Right renal pelvis (tissue), 4 donors: Measurements from ENCODE around the gene EPC1. TPM values are rescaled to one million over a fixed set of nuclear protein-coding genes. Genes with fewer than 3 reads are reported as not detected.
"Not testable (repeated sequence)": the region's sequence is repeated elsewhere in the genome, so short reads cannot be mapped to it uniquely, and the experiment has no call there.

Experiments used
- DNase-seq, 4 donors: peaks; one replicate each; pipeline ENCODE4 v3.0.0-alpha.2; 2013; ENCODE audit warnings: low read depth in 4 of 4, low spot score in 3 of 4, missing footprints in 1 of 4
- polyA plus RNA-seq, 4 donors: library from polyadenylated mRNA; unstranded; fragments of 120-200 nt; gene quantifications; one replicate each; pipeline ENCODE4 v1.2.1, GENCODE V29; 2013; ENCODE audit not compliant: insufficient read length in 4 of 4

Gene EPC1
- polyA plus RNA-seq, 4 donors: 55.9 to 75.3 (median 66.4) TPM

DNA sequence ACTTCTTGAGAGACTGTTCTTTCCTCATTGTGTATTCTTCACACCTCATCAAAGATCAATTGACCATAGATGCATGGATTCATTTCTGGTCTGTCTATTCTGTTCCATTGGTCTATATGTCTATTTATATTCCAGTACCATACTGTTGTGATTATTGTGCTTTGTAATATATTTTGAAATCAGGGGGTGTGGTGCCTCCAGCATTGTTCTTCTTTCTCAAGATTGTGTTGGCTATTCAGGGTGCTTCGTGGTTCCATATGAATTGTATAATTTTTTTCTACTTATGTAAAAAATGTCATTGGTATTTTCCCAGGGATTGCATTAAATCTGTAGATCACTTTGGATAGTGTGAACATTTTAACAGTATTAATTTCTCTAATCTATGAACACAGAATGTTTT lies 106.5 kb downstream of the EPC1 start:
- no peak for DNase-seq

DNA sequence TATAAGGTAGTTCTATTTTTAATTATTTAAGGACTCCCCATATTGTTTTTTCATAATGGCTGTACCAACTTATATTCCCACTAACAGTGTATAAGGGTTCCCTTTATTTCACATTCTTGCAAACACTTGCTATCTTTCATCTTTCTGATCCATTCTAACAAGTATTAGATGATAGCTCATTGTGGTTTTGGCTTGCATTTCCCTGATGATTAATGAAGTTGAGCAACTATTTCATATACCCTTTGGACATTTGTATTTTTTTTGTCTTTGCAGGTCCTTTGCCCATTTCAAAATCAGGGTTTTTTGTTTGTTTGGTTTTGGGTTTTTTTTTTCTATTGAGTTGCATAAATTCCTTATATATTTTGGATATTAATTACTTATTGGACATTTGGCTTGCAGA lies 107.2 kb downstream of the EPC1 start:
- no peak for DNase-seq

DNA sequence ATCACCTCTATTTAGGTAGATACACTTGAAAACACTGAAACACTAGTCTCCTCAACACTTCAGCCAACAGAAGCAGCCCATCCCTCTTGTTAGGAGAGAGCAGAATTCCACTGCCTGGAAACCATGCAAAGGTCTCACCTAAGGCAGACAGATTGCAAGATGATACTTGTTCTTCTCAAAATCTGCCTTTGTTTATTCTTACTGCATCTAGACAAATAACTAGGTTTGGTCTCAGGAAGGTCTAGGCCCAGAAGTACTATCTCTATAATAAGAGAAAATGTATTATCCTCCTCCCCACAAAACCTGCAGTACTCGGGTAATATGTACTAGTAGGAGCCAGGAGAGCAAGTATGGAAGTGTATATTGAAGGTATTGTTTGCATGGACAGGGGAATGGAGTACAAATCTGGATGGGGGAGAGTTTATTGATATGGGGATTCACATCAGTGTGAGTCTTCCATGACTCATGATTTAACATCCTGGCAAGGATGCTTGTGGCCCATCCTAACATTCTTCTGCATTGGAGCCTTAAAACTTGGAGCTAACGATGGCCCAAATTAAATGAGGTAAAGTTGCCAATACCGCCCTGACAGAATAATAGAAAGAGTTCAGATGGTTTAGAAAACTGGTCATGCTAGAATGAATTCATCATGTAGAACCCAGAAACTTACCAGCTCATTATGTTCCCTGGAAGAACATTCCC lies 109.2 kb downstream of the EPC1 start:
- no peak for DNase-seq

DNA sequence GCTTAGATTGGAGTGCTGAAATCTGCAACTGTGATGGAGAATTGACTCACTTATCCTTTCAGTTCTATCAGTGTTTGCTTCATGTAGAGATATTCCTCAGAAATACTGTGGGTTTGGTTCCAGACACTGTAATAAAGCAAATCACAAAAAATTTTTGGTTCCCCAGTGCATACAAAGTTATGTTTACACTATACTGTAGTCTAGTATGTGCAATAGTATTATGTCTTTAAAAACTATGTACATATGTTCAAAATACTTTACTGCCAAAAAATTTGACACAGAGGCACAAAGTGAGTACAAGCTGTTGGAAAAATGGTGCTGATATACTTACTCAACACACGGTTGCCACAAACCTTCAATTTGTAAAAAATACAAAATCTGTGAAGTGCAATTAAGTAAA lies 112.5 kb downstream of the EPC1 start:
- DNase-seq: no peak

DNA sequence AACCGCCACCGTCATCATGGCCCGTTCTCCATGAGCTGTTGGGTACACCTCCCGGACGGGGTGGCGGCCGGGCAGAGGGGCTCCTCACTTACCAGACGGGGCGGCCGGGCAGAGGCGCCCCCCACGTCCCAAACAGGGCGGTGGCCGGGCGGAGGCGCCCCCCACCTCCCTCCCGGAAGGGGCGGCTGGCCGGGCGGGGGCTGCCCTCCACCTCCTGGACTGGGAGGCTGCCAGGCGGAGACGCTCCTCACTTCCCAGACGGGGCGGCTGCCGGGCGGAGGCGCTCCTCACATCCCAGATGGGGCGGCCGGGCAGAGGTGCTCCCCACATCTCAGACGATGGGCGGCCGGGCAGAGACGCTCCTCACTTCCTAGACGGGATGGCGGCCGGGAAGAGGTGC lies 113.6 kb downstream of the EPC1 start:
- DNase-seq: not testable (repeated sequence)

DNA sequence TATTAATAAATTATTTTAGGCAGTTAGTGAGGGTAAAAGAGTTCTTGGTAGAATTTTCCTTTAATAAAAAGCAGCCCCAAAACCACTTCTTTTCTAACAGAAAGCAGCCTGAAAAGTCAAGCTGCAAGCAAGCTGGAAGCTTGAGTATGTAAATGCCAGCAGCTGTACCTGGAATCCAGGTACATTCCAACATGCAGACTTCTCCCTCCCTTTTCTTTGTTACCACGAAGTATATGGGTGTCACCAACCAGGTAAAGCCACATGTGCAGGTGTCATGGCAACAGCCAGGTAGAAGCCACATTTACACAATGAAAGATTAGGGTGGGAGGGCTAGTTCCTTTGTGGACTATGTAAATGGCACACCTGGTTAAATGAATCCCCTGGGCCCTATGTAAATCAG lies 114.6 kb downstream of the EPC1 start:
- DNase-seq: no peak

DNA sequence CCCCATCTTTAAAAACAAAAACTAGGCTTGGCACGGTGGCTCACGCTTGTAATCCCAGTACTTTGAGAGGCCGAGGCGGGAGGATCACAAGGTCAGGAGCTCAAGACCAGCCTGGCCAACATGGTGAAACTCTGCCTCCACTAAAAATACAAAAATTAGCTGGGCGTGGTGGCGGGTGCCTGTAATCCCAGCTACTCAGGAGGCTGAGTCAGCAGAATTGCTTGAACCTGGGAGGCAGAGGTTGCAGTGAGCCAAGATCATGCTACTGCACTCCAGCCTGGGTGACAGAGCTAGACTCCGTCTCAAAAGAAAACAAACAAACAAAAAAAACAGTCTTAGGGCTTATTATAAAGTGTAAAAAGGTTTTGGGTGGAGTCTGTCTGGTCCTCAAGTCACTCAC lies 117.2 kb downstream of the EPC1 start:
- not testable (repeated sequence) for DNase-seq

DNA sequence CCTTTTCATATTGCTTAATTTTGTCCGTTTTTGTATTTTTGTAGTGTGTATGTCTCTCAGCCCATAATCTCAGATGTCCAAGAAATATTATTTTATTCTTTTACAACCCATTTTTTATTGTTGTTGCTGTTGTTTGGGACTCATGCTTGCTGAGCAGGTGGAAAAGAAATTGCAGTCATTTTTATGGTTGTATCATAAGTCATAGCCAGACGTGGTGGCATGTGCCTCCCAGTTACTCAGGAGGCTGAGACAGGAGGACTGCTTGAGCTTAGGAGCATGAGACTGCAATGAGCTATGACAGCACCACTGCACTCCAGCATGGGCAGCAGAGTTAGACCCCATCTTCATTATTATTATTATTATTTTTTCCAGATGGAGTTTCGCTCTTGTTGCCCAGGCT lies 117.8 kb downstream of the EPC1 start:
- DNase-seq: no peak

DNA sequence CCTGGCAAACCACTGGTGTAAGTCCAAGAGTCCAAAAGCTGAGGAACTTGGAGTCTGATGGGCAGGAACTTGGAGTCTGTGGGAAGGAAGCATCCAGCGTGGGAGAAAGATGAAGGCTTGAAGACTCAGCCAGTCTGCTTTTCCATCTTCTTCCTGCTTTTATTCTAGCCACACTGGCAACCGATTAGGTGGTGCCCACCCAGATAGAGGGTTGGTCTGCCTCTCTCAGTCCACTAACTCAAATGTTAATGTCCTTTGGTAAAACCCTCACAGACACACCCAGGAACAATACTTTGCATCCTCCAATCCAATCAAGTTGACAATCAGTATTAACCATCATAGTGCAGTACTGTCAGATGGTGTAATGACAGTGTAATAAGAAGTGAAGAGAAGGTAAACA lies 119.2 kb downstream of the EPC1 start:
- DNase-seq: no peak

DNA sequence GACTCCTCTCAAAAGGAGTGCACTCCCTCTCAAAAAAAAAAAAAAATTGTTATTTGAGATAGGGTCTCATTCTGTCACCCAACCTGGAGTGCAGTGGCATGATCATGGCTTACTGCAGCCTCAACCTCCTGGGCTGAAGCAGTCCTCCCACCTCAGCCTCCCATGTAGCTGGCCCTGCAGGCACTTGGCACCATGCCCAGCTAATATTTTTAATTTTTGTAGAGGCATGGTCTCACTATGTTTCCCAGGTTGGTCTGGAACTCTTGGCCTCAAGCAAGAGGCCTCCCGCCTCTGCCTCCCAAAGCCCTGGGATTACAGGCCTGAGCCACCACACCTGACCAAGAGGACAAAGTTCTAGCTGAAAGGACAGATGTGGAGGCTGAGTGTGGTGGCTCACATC lies 120.3 kb downstream of the EPC1 start:
- no peak for DNase-seq

DNA sequence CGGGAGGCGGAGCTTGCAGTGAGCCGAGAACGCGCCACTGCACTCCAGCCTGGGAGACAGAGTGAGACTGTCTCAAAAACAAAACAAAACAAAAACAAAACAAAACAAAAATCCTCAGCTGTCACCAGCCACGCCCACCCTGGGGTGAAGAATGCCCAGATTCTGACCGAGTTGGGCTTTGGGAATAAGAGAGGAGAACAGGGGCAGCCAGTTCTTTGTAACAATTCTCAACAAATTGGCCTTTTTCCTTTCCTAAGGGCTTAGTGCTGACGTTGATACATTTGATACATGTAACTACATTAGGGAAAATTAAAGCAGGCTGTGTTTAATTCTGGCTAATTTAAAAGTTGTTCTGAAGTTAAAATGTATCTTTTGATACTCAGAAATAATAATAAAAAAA lies 121.0 kb downstream of the EPC1 start:
- no peak for DNase-seq

DNA sequence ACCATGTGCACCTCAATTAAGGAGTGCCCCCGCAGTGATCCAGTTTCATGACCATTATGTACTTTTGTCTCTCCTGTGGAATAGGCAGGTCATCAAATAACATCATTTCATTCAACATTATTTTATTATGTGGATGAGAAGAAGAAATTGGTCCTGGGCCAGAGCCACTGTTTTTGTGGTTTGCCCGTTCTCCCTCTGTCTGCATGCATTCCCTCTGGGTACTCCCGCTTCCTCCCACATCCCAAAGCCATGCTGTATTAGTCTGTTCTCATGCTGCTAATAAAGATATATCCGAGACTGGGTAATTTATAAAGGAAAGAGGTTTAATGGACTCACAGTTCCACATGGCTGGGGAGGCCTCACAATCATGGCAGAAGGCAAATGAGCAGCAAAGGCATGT lies 124.6 kb downstream of the EPC1 start:
- DNase-seq: not testable (repeated sequence)

DNA sequence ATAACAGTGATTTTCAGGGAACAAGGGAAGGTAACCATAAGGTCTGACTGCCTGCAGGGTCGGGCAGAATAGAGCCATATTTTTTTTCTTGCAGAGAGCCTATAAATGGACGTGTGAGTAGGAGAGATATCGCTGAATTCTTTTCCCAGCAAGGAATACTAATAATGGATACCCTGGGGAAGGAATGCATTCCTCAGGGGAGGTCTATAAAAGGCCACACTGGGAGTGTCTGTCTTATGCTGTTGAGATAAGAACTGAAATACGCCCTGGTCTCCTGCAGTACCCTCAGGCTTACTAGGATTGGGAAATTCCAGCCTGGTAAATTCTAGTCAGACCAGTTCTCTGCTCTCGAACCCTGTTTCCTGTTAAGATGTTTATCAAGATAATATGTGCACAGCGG lies 127.8 kb downstream of the EPC1 start:
- DNase-seq: not testable (repeated sequence)

DNA sequence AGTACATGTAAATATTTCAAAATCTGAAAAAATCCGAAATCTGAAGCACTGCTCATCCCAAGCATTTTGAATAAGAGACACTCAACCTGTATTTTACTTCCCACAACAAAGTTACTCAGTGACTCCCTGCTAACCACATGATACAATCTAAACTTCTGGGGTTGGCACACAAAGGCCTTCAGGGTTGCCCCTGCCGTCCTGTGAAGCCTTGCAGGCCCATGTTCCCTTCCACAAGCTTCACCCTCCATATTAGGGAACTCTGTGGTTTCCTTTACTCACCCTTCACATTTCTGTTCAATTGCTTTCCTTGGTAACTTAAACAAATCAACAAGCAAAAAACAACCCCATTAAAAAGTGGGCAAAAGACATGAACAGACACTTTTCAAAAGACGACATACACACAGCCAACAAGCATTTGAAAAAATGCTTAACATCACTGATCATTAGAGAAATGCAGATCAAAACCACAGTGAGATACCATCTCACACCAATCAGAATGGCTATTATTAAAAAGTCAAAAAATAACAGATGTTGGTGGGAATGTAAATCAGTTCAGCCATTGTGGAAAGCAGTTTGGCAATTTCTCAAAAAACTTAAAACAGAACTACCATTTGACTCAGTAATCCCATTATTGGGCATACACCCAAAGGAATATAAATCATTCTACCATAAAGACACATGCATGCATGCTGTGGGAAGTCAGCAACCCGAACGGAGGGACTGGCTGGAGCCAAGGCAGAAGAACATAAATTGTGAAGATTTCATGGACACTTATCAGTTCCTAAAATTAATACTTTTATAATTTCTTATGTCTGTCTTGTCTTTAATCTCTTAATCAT lies 128.5 kb downstream of the EPC1 start:
- DNase-seq: not testable (repeated sequence)

Other genes starting within 250 kb of the EPC1 start
- 1 to 10 TPM; 3.9 to 6.6 (median 5.4) TPM for gene CCDC7, start 99.0 kb upstream of the EPC1 start, polyA plus RNA-seq